Activated CD8-positive, alpha-beta T cell treated with anti-CD3 and anti-CD28 coated beads for 36 hours (primary cell): ENCODE data around the gene GAS6. TPM values are rescaled to one million over a fixed set of nuclear protein-coding genes. Genes with fewer than 3 reads are reported as not detected.

ENCODE experiments used
- ATAC-seq: fragments of 200-7000 bp; cut with Tn5 transposase; one replicate; pipeline ENCODE4 v1.10.0; 2021; ENCODE audit warnings: mild to moderate bottlenecking, moderate library complexity
- CTCF ChIA-PET: fragments of 350-600 bp; sonication (Branson Sonifier 250); formaldehyde crosslinking; loops from one replicate; lab custom pipeline; 2021; ENCODE audit warnings: antibody characterized with exemption; lab: Charles Lee
- POLR2A ChIA-PET: fragments of 350-600 bp; sonication (Branson Sonifier 250); formaldehyde crosslinking; loops from one replicate; lab custom pipeline; 2021; ENCODE audit warnings: antibody characterized with exemption; lab: Charles Lee
- DNase-seq: peaks from one replicate; pipeline ENCODE4 v3.0.0-alpha.2; 2020
- H3K27ac Mint-ChIP-seq: one replicate; pipeline ENCODE4 v1.8.0; 2021; ENCODE audit warnings: mild to moderate bottlenecking, mixed read lengths
- H3K27me3 Mint-ChIP-seq: one replicate; pipeline ENCODE4 v1.8.0; 2021; ENCODE audit warnings: mixed read lengths
- H3K36me3 Mint-ChIP-seq: one replicate; pipeline ENCODE4 v1.8.0; 2021; ENCODE audit warnings: low read depth, mixed read lengths
- H3K4me1 Mint-ChIP-seq: one replicate; pipeline ENCODE4 v1.8.0; 2021; ENCODE audit warnings: low read depth, mixed read lengths
- H3K4me3 Mint-ChIP-seq: one replicate; pipeline ENCODE4 v1.8.0; 2021; ENCODE audit warnings: mild to moderate bottlenecking, moderate library complexity, mixed read lengths
- H3K9me3 Mint-ChIP-seq: one replicate; pipeline ENCODE4 v1.8.0; 2021; ENCODE audit warnings: mixed read lengths
- intact Hi-C: fragments of 100-400 bp; cut with micrococcal nuclease; formaldehyde crosslinking; loops from one replicate; pipeline ENCODE4 v1.10.0; 2022
- total RNA-seq, 2 experiments: library from RNA; stranded (reverse); gene quantifications; one replicate each; pipeline ENCODE4 v1.2.3, GENCODE V29; 2021
- TF ChIP-seq, protein P1 (sequence below): fragments of 200-600 bp; IDR thresholded peaks from one replicate; pipeline ENCODE4 v1.8.0; 2022; ENCODE audit warnings: antibody characterized with exemption, mild to moderate bottlenecking

The GAS6 gene
- total RNA-seq, 2 experiments from 2014 or later, result 0.23 to 0.25 TPM

DNA sequence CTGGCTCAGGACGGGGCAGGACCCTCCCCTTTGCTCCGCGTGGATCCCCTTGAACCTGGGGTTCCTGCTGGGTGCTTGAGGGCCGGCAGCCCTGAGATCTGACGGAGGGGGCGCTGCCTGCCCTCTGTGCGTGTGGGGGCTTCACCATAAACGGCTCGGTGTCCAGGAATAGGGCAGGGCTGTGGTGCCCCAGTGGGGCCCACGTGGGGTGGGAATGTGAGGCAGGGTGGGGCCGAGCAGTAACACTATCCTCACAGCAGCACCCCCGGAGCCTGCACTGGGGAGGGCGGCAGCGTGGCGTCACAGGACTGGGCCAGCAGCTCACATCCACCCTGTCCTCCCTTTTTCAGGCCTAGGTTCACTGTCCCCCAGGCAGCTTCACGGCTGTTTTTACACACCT, 38.0 kb downstream of the GAS6 start:
- H3K27ac Mint-ChIP-seq, result no peak overlapping the region

DNA sequence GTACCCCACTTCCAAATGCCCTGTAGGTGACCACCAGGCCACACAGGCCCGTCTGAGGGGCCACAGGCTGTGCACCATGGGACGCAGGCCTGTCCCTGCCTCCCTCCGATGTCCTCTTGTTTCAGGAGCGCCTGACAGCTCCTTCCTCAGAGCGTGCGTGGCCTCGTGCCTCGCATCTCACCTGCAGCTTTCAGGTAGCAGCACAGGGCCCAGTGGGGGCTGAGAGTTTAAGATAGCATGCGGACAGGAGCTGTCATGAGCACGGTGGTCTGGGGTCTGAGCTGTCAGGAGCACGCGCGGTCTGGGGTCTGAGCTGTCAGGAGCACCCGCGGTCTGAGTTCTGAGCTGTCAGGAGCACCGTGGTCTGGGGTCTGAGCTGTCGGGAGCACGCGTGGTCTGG, 40.1 kb downstream of the GAS6 start:
- intact Hi-C loops, result no loop called here
- no peak overlapping the region for H3K4me3 Mint-ChIP-seq
- ChIA-PET POLR2A (no interaction called here), CTCF (no interaction called here)
- peaks cover 14% of the 10 kb centered on the region for H3K36me3 Mint-ChIP-seq
- no peaks in the 10 kb centered on the region for H3K27me3 Mint-ChIP-seq
- TF ChIP-seq, protein P1, sequence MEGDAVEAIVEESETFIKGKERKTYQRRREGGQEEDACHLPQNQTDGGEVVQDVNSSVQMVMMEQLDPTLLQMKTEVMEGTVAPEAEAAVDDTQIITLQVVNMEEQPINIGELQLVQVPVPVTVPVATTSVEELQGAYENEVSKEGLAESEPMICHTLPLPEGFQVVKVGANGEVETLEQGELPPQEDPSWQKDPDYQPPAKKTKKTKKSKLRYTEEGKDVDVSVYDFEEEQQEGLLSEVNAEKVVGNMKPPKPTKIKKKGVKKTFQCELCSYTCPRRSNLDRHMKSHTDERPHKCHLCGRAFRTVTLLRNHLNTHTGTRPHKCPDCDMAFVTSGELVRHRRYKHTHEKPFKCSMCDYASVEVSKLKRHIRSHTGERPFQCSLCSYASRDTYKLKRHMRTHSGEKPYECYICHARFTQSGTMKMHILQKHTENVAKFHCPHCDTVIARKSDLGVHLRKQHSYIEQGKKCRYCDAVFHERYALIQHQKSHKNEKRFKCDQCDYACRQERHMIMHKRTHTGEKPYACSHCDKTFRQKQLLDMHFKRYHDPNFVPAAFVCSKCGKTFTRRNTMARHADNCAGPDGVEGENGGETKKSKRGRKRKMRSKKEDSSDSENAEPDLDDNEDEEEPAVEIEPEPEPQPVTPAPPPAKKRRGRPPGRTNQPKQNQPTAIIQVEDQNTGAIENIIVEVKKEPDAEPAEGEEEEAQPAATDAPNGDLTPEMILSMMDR, result no peak
- H3K9me3 Mint-ChIP-seq, result no peaks in the 10 kb centered on the region
- no peak overlapping the region for H3K27ac Mint-ChIP-seq
- DNase-seq (no peak), ATAC-seq (no peak)
- no peaks in the 10 kb centered on the region for H3K4me1 Mint-ChIP-seq

More for the DNA sequence above, 38.0 kb downstream of the GAS6 start:
- Mint-ChIP-seq H3K36me3 (peaks cover 14% of the 10 kb centered on the region), H3K27me3 (no peaks in the 10 kb centered on the region), H3K4me3 (no peak overlapping the region), H3K4me1 (no peaks in the 10 kb centered on the region), H3K9me3 (no peaks in the 10 kb centered on the region)
- ChIA-PET POLR2A (no interaction called here), CTCF (no interaction called here)
- TF ChIP-seq, protein P1, result no peak
- intact Hi-C loops, result no loop called here
- DNase-seq (no peak), ATAC-seq (no peak)

DNA sequence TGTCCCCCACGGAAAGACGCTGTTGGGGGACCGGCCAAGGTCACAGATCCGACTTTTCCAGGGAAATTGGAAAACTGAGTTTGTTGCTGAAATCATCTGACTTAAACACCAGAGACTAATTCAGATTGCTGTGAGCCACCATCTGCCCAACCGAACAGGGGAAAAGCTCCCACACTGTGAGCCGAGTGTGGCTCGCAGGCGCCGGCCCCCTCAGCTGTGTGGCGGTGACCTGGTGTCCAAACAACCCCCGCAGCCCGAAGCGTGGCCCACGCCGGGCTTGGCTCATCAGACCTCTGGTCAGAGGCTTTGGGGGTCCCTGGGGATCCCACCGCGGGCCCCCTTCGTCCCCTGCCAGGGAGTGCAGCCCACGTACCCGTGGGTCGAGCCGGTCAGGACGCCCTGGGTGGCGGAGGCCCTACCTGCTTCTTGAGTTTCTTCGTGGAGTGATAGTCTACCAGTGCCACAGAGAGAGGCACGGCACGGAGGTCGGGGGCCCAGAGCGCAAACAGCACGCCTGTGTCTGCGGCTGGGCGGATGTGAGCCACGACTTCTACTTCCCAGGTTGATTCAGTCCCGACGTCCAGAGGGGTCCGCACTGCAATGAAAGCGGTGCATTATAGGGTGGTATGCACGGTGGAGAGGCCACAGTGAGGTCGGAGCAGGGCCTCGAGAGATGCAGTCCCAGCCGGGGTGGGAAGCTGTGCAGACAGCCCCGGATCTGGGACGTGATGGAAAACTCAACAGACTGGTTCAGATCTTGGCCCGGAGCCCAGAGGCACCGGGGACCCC, 40.7 kb downstream of the GAS6 start:
- Mint-ChIP-seq H3K4me1 (no peaks in the 10 kb centered on the region), H3K27ac (no peak overlapping the region), H3K9me3 (no peaks in the 10 kb centered on the region), H3K27me3 (no peaks in the 10 kb centered on the region), H3K4me3 (no peak overlapping the region), H3K36me3 (peaks cover 14% of the 10 kb centered on the region)
- DNase-seq (no peak), ATAC-seq (no peak)
- TF ChIP-seq, protein P1, result no peak
- intact Hi-C loops, result no loop called here
- CTCF ChIA-PET, result no interaction called here
- POLR2A ChIA-PET, result no interaction called here

DNA sequence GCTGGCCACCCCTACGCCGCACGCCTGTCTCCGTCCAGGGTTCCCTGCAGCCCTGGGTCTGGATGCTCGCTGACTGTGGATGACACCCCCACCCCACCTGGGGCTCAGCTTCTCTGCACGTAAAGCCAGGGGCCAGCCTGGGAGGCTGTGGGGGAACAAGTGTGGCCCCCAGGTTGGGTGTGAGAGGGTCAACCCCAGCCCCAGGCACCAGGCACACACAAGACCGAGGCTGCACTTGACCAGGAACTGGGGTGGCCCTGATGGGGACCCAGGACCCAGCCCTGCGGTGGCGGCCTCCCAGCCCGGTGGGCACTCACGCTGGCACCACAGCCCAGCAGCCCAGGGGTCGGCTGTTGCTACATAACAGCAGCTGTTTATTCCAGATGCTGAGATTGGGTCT, 41.6 kb downstream of the GAS6 start:
- no peak overlapping the region for H3K4me3 Mint-ChIP-seq
- H3K27ac Mint-ChIP-seq, result no peak overlapping the region
- POLR2A ChIA-PET, result no interaction called here
- CTCF ChIA-PET, result no interaction called here
- H3K27me3 Mint-ChIP-seq, result no peaks in the 10 kb centered on the region
- TF ChIP-seq, protein P1, result no peak
- H3K4me1 Mint-ChIP-seq, result peaks cover 4% of the 10 kb centered on the region
- DNase-seq, result no peak
- ATAC-seq, result no peak
- H3K36me3 Mint-ChIP-seq, result peaks cover 13% of the 10 kb centered on the region
- no peaks in the 10 kb centered on the region for H3K9me3 Mint-ChIP-seq
- intact Hi-C loops, result no loop called here

DNA sequence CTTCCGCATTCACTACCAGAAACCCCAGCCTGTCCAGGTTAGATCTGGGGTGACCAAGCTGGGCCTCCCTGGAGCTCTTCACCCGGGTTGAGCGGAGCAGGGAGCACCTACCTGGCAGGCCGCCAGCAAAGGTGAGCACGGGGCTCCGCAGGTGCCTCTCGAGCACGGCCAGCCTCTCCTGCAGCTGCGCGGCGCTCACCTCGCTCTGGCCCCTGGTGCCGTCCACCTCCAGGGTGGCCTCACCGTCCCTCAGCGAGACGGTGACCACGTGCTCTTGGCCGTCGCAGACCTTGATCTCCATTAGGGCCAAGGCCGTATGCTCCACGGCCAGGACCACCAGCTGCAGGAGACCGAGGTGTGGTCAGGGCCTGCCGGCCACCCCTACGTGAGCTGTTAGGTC, 42.0 kb downstream of the GAS6 start:
- no peak overlapping the region for H3K27ac Mint-ChIP-seq
- no peaks in the 10 kb centered on the region for H3K27me3 Mint-ChIP-seq
- TF ChIP-seq, protein P1, result no peak
- intact Hi-C loops, result no loop called here
- no peaks in the 10 kb centered on the region for H3K9me3 Mint-ChIP-seq
- H3K36me3 Mint-ChIP-seq, result peaks cover 12% of the 10 kb centered on the region
- ATAC-seq (no peak), DNase-seq (no peak)
- CTCF ChIA-PET, result no interaction called here
- H3K4me1 Mint-ChIP-seq, result peaks cover 6% of the 10 kb centered on the region
- POLR2A ChIA-PET, result no interaction called here
- no peak overlapping the region for H3K4me3 Mint-ChIP-seq
